DMS153 (cell line): ENCODE results near the gene FETUB.
"Not testable (repeated sequence)": the region's sequence is repeated elsewhere in the genome, so short reads cannot be mapped to it uniquely, and the experiment has no call there.

ENCODE experiments used
- DNase-seq: peaks from one replicate; lab custom pipeline; 2025; lab: John Stamatoyannopoulos, UW

Gene FETUB

DNA sequence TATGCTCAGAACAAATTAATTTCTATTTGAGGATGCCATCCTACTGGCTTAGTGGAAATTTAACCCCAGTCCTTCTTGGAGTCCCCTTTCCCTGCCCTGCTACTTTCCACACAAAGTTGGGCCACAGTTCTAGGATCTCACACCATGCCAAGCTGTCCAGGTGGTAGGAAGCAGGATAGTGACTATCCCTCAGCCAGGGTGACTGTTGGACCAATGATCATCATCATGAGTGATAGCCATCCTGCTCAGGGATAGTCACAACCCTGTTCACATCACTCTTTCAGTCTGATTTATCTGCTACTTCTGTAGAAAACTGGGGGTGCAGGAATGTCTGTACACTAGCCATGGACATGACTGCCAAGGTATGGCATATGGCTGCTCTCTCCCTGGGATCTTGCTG is 38.4 kb downstream of the FETUB start:
- DNase-seq = no peak

DNA sequence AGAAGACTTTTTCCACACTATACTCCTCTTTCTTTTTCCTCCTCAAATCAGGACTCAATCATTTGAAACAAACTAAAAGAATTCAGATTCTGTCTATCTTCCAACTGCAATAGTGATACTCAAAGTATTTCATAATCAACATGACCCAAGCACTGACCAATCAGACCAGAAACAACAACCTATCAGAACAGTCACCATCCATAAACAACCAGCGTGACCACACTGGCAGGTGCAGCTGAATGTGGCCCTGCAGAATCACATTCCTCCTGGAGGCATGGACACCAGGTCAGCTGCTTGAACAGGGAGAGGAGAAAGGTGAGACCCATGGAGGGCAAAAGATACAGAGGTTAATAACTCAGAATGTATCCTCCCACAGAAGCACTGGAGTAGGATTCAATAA is 39.0 kb downstream of the FETUB start:
- DNase-seq = no peak

DNA sequence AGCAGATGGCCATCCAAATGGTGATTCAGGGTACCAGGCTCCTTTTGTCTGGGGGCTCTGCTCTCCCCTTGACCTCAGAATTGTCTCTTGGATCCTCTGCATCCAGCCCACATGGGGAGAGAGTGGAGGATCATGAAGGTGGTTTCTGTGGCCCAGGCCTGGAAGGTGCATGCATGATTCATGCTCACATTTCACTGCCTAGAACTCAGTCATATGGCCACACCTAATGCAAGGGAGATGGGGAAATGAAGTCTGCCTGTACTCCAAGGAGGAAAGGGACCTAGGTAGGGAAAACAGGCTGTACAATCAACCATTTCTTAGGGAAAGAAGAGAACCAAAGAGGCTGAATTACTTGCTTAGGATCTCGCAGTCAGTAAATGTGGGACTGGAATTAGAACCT is 40.7 kb downstream of the FETUB start:
- DNase-seq = no peak

DNA sequence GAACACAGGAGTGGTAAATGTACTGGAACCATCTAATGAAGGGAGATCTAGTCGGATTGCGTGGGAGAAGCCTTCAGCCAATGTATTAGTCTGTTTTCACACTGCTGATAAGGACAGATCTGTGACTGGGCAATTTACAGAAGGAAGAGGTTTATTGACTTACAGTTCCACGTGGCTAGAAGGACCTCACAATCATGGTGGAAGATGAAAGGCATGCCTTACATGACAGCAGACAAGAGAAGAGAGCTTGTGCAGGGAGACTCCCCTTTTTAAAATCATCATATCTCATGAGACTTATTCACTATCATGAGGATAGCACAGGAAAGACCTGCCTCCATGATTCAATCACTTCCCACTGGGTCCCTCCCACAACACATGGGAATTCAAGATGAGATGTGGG is 42.6 kb downstream of the FETUB start:
- DNase-seq = no peak

DNA sequence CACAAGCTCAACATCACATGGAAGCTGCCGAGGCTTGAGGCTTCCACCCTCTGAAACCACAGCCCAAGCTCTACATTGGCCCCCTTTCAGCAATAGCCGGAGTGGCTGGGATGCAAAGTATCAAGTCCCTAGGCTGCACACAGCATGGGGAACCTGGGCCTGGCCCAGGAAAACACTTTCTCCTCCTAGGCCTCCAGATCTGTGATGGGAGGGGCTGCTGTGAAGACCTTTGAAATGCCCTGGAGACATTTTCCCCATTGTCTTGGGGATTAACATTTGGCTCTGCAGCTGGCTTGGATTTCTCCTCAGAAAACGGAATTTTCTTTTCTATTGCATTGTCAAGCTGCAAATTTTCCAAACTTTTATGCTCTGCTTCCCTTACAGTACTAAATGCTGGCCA is 43.8 kb downstream of the FETUB start:
- no peak for DNase-seq

DNA sequence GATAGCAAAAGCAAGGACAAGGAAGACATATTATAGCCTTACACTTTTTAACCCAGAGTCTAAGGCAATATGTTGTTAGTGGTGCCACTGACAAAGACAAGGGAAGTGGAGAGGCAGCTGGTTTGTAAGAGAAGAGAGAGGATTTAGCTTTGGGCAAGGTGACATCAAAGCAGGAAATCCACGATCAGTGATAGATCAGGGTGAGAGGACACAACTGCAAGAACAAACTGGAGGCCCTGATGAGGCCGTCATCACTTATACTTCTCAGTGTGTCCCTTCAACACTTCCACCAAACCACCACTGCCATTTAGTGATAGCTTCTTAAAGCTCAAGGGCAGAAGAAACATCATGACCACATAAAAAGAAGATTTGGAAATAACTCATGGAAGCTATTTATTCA is 46.3 kb downstream of the FETUB start:
- not testable (repeated sequence) for DNase-seq

DNA sequence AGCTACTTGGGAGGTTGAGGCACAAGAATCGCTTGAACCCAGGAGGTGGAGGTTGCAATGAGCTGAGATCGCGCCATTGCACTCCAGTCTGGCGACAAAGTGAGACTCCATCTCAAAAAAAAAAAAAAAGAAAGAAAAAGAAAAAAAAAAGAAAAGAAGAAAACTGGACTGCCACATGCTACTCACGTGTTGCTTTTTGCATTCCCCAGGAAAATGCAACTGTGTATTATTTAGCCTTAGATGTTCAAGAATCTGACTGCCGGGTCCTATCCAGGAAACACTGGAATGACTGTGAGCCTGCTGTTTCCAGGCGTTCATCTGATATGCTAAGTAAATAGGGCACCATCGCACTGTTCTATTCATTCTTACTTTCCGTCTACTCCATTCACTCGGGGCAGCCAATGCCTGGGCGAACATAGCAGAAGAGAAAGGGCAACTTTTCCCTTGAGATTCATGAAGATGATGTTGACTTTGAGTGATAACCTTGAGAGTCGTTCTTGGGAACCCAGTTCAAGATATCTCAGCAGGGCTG is 47.0 kb downstream of the FETUB start:
- no peak for DNase-seq

DNA sequence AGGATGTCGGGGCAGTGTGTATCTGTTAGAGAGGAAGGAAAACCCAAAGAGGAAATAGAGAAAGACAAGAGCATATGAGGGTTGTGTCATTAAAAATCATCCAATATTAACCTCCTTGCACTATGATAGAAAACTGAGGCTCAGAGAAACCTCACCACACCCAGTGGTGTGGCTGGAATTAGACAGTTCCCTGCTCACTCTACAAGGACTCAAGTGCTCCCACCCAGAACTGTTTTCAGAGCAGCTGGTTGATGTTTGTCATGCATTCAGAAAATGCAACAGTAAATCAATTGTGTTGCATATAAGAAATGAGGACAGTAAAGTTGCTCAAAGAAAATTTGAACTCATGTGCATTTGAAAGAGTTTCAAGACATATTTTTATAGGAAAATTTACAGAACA is 50.1 kb downstream of the FETUB start:
- DNase-seq = not testable (repeated sequence)

DNA sequence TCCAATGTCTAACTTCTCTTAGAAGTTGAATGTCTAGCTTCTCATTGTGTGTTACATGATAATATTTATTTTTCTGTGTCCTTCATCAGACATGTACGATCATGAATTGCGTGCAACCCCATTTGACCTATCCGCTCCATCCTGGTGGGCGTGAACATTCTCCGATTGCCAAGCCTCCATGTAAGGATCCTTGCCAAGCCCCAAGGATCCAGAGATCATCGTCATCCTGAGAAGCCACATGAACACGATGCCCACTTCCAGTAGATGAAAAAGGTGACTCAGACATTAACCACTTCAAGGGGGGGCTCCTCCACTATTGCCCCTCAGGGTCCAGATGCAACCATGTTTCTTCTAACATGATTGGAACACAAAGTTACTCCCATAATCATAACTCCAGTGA is 51.5 kb downstream of the FETUB start:
- DNase-seq = no peak

DNA sequence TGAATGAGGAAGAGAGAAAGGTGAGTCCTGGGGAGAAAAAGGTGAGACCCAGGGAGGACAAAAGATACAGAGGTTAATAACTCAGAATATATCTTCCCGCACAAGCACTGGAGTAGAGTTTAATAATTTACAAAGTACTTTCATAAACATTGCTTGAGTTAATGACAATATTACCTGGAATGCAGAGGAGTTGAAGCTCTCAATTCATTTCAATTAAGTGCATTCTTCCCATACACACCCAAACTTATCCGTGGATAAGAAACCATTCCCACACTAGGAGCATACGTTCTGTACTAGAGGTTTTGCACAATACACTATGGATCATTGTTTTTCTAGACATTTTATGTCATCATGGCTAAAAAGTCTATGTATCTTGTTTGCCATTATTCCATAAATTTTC is 53.6 kb downstream of the FETUB start:
- DNase-seq = no peak

DNA sequence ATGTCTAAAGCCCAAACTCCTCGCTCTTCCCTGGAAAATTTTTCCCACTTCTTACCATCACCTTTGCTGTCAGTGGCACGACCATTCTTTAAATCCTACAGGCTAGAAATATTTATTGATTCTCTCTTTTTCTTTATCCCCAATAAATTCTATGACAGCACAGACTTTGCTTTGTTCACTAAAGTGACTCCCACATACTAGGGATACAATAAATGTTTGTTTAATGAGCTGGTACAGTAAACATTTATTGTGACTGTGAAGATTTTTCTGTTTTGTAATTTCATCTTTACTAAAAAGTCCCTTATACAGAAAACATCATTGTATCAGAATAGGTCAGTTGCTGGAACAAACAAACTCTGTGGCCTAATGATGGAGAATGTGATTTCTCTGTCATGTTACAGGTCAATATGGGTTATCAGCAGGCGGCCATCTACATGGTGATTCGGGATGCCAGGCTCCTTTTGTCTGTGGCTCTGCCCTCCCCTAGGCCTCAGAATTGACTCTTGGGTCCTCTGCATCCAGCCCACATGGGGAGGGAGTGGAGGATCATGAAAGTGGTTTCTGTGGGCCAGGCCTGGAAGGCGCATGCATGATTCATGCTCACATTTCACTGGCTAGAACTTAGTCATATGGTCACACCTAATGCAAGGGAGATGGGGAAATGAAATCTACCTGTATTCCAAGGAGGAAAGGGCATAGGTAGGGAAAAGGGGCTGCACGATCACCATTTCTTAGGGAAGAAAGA is 54.3 kb downstream of the FETUB start:
- DNase-seq = no peak

DNA sequence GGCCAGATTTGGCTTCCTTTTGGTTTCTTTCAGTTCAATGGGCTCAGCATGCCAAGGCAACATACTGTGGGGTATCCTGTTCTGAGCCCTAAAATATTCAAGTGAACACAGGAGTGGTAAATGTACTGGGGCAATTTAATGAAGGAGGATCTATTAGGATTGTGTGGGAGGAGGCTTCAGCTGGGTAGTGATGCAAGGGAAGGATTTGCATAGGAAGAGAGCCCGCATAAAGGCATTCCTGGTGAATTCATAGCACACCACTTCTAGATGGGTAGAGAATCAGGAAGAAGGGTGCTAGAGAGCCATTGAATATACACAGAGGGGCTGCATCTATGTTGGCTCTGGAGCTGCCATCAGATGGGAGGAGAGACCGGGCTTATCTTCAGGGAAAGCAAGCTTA is 56.3 kb downstream of the FETUB start:
- DNase-seq = no peak

DNA sequence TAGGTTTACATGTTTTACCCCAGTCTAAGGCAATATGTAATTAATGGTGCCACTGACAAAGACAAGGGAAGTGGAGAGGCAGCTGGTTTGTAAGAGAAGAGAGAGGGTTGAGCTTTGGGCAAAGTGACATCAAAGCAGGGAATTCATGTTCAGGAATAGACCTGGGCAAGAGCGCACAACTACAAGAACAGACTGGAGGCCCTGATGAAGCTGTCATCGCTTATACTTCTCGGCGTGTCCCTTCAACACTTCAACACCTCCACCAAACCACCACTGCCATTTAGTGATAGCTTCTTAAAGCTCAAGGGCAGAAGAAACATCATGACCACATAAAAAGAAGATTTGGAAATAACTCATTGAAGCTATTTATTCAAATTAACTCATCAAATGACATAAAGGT is 57.3 kb downstream of the FETUB start:
- no peak for DNase-seq

DNA sequence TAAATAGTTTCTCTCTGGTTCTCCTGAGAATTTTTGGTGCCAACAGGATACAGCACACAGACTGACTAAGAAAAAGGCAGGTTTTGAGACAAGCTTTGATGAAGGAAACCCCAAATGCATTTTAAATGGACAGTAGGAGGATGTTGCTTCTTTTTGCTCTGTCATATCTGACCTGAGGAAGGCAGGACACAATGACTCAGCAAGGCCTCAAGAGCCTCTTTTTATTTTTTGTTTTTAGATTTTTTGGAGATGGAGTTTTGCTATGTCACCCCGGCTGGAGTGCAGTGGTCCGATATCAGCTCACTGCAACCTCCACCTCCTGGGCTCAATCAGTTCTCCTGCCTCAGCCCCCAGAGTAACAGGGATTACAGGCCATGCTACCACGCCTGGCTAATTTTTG is 60.1 kb downstream of the FETUB start:
- DNase-seq = no peak

DNA sequence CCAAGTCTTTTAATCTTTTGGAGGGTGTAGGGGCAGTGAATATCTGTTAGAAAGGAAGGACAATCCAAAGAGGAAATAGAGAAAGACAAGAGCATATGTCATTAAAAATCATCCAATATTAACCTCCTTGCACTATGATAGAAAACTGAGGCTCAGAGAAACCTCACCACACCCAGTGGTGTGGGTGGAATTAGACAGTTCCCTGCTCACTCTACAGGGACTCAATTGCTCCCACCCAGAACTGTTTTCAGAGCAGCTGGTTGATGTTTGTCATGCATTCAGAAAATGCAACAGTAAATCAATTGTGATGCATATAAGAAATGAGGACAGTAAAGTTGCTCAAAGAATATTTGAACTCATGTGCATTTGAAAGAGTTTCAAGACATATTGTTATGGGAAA is 62.3 kb downstream of the FETUB start:
- not testable (repeated sequence) for DNase-seq
